ENCODE results near the gene CEP20.

Gene CEP20

GRCh38 chr16:15897834-15898254, 9.4 kb upstream of the CEP20 start:
- DNase-seq = no peak

GRCh38 chr16:15897121-15897780, 8.8 kb upstream of the CEP20 start:
- DNase-seq = no peak

GRCh38 chr16:15894571-15895374, 6.4 kb upstream of the CEP20 start:
- DNase-seq = no peak

- no peak for DNase-seq
Observed at GRCh38 chr16:15891508-15891907, 3.1 kb upstream of the CEP20 start.

- no peak for DNase-seq
Observed at GRCh38 chr16:15887283-15887682, 1.1 kb downstream of the CEP20 start.

- no peak for DNase-seq
Observed at GRCh38 chr16:15886078-15886477, 2.3 kb downstream of the CEP20 start.

GRCh38 chr16:15885560-15886001, 2.8 kb downstream of the CEP20 start:
- DNase-seq = no peak

GRCh38 chr16:15882563-15882962, 5.8 kb downstream of the CEP20 start:
- DNase-seq = no peak

- no peak for DNase-seq
Observed at GRCh38 chr16:15881794-15882379, 6.5 kb downstream of the CEP20 start.

- no peak for DNase-seq
Observed at GRCh38 chr16:15880434-15881308, 7.7 kb downstream of the CEP20 start.

GRCh38 chr16:15879255-15879811, 9.1 kb downstream of the CEP20 start:
- DNase-seq = no peak

GRCh38 chr16:15876503-15876902, 11.9 kb downstream of the CEP20 start:
- no peak for DNase-seq

- no peak for DNase-seq
Observed at GRCh38 chr16:15874745-15875314, 13.6 kb downstream of the CEP20 start.

GRCh38 chr16:15873737-15874136, 14.7 kb downstream of the CEP20 start:
- DNase-seq = no peak

GRCh38 chr16:15873301-15873700, 15.1 kb downstream of the CEP20 start:
- no peak for DNase-seq

GRCh38 chr16:15870011-15870410, 18.4 kb downstream of the CEP20 start:
- DNase-seq = no peak

- no peak for DNase-seq
Observed at GRCh38 chr16:15866451-15866850, 22.0 kb downstream of the CEP20 start.

- DNase-seq = no peak
Observed at GRCh38 chr16:15865742-15866141, 22.7 kb downstream of the CEP20 start.

- no peak for DNase-seq
Observed at GRCh38 chr16:15864939-15865338, 23.5 kb downstream of the CEP20 start.

- DNase-seq = no peak
Observed at GRCh38 chr16:15861996-15862395, 26.4 kb downstream of the CEP20 start.

- no peak for DNase-seq
Observed at GRCh38 chr16:15858921-15859668, 29.3 kb downstream of the CEP20 start.

Data from NCI-H524 treated with DMSO at 0.1 percent for 48 hours (cell line).